ENCODE data around the gene CLSTN2.

- TF ChIP-seq MAF1 (CRISPR knock-in tag; IDR thresholded peaks at IDR 0.05; ENCODE audit: borderline replicate concordance) (no peak), ZFY (CRISPR knock-in tag; IDR thresholded peaks at IDR 0.05) (no peak), DPF2 (CRISPR knock-in tag; IDR thresholded peaks at IDR 0.05; ENCODE audit: borderline replicate concordance, low read depth) (no peak), JUND (CRISPR knock-in tag; IDR thresholded peaks at IDR 0.05) (no peak)
These were observed 552.6 kb downstream of the CLSTN2 start for GRCh38 chr3:140487566-140487965.
